Caco-2 (cell line): Measurements from ENCODE around the gene CACNG4. TPM values are rescaled to one million over a fixed set of nuclear protein-coding genes. Genes with fewer than 3 reads are reported as not detected.
A peak's percentile ranks its signal among the peaks of the same experiment; 100 is the strongest.

Experiments
- BruUV-seq: library from RNA; stranded (reverse); fragments of 400-500 nt; replicated peaks from 2 replicates; lab custom pipeline; 2021; lab: Mats Ljungman, UMichigan
- CTCF ChIA-PET: fragments of 300-600 bp; sonication (Branson Sonifier 250); formaldehyde crosslinking; loops from one replicate; lab custom pipeline; 2022; ENCODE audit warnings: antibody characterized with exemption; lab: Charles Lee
- POLR2A ChIA-PET: fragments of 300-600 bp; sonication (Branson Sonifier 250); formaldehyde crosslinking; loops from one replicate; lab custom pipeline; 2022; ENCODE audit warnings: antibody characterized with exemption; lab: Charles Lee
- DNase-seq, 2 experiments: peaks; one replicate each; pipeline versions ENCODE4 v3.0.0 to v3.0.0-alpha.2; 2020 to 2022
- H3K27me3 ChIP-seq: replicated peaks from 2 replicates; pipeline ENCODE4 v1.6.0; 2011; ENCODE audit warnings: low read length; ENCODE audit not compliant: control insufficient read depth, insufficient read depth
- H3K36me3 ChIP-seq: 2 replicates; pipeline ENCODE4 v1.5.1; 2011; ENCODE audit warnings: low read length; ENCODE audit not compliant: control insufficient read depth, insufficient read depth
- H3K4me1 ChIP-seq: fragments of 250-450 bp; sonication (Bioruptor Pico); 2 replicates; pipeline ENCODE4 v1.5.1; 2020; ENCODE audit warnings: mild to moderate bottlenecking
- H3K4me3 ChIP-seq: 2 replicates; pipeline ENCODE4 v1.5.1; 2011; ENCODE audit warnings: low read depth, mild to moderate bottlenecking, control low read depth, low read length
- H3K9me3 ChIP-seq: fragments of 250-450 bp; sonication (Bioruptor Pico); 2 replicates; pipeline ENCODE4 v1.5.1; 2020; ENCODE audit warnings: mild to moderate bottlenecking, moderate library complexity
- H3K27ac Mint-ChIP-seq: one replicate; pipeline ENCODE4 v1.8.0; 2022; ENCODE audit warnings: mixed read lengths; ENCODE audit not compliant: unreplicated experiment
- H3K27me3 Mint-ChIP-seq: one replicate; pipeline ENCODE4 v1.8.0; 2022; ENCODE audit warnings: mixed read lengths; ENCODE audit not compliant: insufficient read depth, unreplicated experiment
- H3K36me3 Mint-ChIP-seq: one replicate; pipeline ENCODE4 v1.8.0; 2022; ENCODE audit warnings: mild to moderate bottlenecking, mixed read lengths; ENCODE audit not compliant: insufficient read depth, unreplicated experiment
- H3K4me1 Mint-ChIP-seq: one replicate; pipeline ENCODE4 v1.8.0; 2022; ENCODE audit warnings: low read depth, mixed read lengths; ENCODE audit not compliant: unreplicated experiment
- H3K4me3 Mint-ChIP-seq: one replicate; pipeline ENCODE4 v1.8.0; 2022; ENCODE audit warnings: mild to moderate bottlenecking, moderate library complexity, mixed read lengths; ENCODE audit not compliant: unreplicated experiment
- H3K9me3 Mint-ChIP-seq: one replicate; pipeline ENCODE4 v1.8.0; 2022; ENCODE audit warnings: mixed read lengths; ENCODE audit not compliant: unreplicated experiment
- CTCF ChIP-seq, 2 experiments: fragments of 200-600 bp in 1 of 2; IDR thresholded peaks; 1 replicate in 1 of 2; 2 replicates in 1 of 2; pipeline versions ENCODE4 v1.5.1 to v1.8.0; 2011 to 2022; ENCODE audit warnings: antibody characterized with exemption in 1 of 2, control low read depth in 1 of 2, inconsistent platforms in 1 of 2, low read depth in 1 of 2, low read length in 1 of 2, mild to moderate bottlenecking in 1 of 2, moderate library complexity in 1 of 2; ENCODE audit not compliant: insufficient read depth in 1 of 2, severe bottlenecking in 1 of 2, unreplicated experiment in 1 of 2
- intact Hi-C: fragments of 100-400 bp; cut with micrococcal nuclease; formaldehyde crosslinking; loops from one replicate; pipeline ENCODE4 v1.10.0; 2022; ENCODE audit not compliant: unreplicated experiment
- total RNA-seq: library from RNA; stranded (reverse); gene quantifications from 2 replicates; pipeline ENCODE4 v1.2.3, GENCODE V29; 2022

Gene CACNG4
- total RNA-seq, 1 experiment from 2014 or later: 12.8 TPM

GRCh38 chr17:67047382-67047781 is 82.9 kb downstream of the CACNG4 start:
- DNase-seq: peak in 1 of 2 experiments; percentile 24
- H3K9me3 Mint-ChIP-seq: peaks cover 22% of the 10 kb centered on the region
- BruUV-seq: no TSS peak
- no peak overlapping the region for H3K27ac Mint-ChIP-seq
- H3K4me1 Mint-ChIP-seq: no peaks in the 10 kb centered on the region
- H3K36me3 Mint-ChIP-seq: no peaks in the 10 kb centered on the region
- Histone ChIP-seq H3K9me3 (peaks cover 31% of the 10 kb centered on the region), H3K4me1 (peaks cover 2% of the 10 kb centered on the region), H3K36me3 (no peaks in the 10 kb centered on the region), H3K27me3 (no peaks in the 10 kb centered on the region), H3K4me3 (no peak overlapping the region)
- no peaks in the 10 kb centered on the region for H3K27me3 Mint-ChIP-seq
- intact Hi-C loops: loop anchor here (1.0 kb wide), 1 partner anchor 8 kb away; no protein-coding TSS in a partner anchor
- H3K4me3 Mint-ChIP-seq: no peak overlapping the region
- no peak for TF ChIP-seq CTCF (IDR thresholded peaks at IDR 0.05; ENCODE audit: insufficient read depth in 1 of 2, low read depth in 1 of 2, low read length in 1 of 2, severe bottlenecking in 1 of 2, unreplicated experiment in 1 of 2)
- POLR2A ChIA-PET: no interaction called here
- CTCF ChIA-PET: no interaction called here

GRCh38 chr17:67049025-67049739 is 84.7 kb downstream of the CACNG4 start:
- Histone ChIP-seq H3K4me1 (no peaks in the 10 kb centered on the region; the same call in 1 of the 2 replicates), H3K36me3 (no peaks in the 10 kb centered on the region), H3K27me3 (no peaks in the 10 kb centered on the region), H3K4me3 (no peak overlapping the region), H3K9me3 (peaks cover 31% of the 10 kb centered on the region)
- CTCF ChIA-PET: no interaction called here
- no peaks in the 10 kb centered on the region for H3K36me3 Mint-ChIP-seq
- H3K4me3 Mint-ChIP-seq: no peak overlapping the region
- no peak for TF ChIP-seq CTCF (IDR thresholded peaks at IDR 0.05; ENCODE audit: insufficient read depth in 1 of 2, low read depth in 1 of 2, low read length in 1 of 2, severe bottlenecking in 1 of 2, unreplicated experiment in 1 of 2)
- H3K4me1 Mint-ChIP-seq: no peaks in the 10 kb centered on the region
- no peak for DNase-seq
- no peaks in the 10 kb centered on the region for H3K27me3 Mint-ChIP-seq
- POLR2A ChIA-PET: no interaction called here
- no TSS peak for BruUV-seq
- no peak overlapping the region for H3K27ac Mint-ChIP-seq
- intact Hi-C loops: no loop called here
- H3K9me3 Mint-ChIP-seq: peaks cover 22% of the 10 kb centered on the region

- no peak for DNase-seq
- Histone ChIP-seq H3K4me3 (no peak overlapping the region), H3K4me1 (no peaks in the 10 kb centered on the region; the same call in 1 of the 2 replicates), H3K9me3 (peaks cover 31% of the 10 kb centered on the region), H3K36me3 (no peaks in the 10 kb centered on the region), H3K27me3 (no peaks in the 10 kb centered on the region)
- intact Hi-C loops: no loop called here
- POLR2A ChIA-PET: no interaction called here
- Mint-ChIP-seq H3K27ac (no peak overlapping the region), H3K9me3 (peaks cover 22% of the 10 kb centered on the region), H3K36me3 (no peaks in the 10 kb centered on the region), H3K27me3 (no peaks in the 10 kb centered on the region), H3K4me3 (no peak overlapping the region), H3K4me1 (no peaks in the 10 kb centered on the region)
- no TSS peak for BruUV-seq
- TF ChIP-seq CTCF (IDR thresholded peaks at IDR 0.05; ENCODE audit: insufficient read depth in 1 of 2, low read depth in 1 of 2, low read length in 1 of 2, severe bottlenecking in 1 of 2, unreplicated experiment in 1 of 2): no peak
- CTCF ChIA-PET: no interaction called here
These were observed 85.6 kb downstream of the CACNG4 start for GRCh38 chr17:67050066-67050465.
